ENCODE data around the gene BRAT1.

BRAT1 gene

DNA sequence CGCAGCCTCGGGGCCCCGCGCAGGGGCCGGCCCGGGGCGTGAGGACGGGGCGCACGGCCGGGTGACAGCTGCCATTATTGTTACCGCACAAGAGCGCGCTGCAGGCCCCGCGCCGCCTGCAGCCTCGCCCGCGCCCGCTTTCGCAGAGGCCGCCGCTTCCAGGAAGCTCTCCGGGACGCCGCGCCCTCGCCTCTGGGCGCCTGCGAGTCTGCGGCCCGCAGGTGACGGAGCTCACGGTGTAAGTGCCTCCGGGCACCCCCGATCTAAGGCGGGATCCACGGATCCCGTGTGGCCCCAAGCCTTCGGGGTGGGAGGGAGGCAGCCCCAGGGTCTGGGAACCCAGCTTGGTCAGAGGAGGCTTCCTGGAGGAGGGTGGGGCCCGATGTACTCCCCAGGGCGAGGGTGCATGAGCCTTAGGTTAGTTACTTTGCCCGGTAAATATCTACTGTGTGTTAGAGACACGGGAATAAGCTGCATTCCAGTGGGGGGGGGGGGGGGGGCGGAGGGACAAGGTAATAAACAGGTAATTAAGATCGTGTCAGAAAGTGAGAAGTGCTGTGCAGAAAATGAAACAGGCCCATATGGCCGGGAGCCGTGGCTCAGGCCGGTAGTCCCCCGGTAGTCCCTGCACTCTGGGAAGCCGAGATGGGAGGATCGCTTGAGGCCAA is 4.1 kb upstream of the BRAT1 start:
- DNase-seq (ENCODE audit: low read depth): no peak

DNA sequence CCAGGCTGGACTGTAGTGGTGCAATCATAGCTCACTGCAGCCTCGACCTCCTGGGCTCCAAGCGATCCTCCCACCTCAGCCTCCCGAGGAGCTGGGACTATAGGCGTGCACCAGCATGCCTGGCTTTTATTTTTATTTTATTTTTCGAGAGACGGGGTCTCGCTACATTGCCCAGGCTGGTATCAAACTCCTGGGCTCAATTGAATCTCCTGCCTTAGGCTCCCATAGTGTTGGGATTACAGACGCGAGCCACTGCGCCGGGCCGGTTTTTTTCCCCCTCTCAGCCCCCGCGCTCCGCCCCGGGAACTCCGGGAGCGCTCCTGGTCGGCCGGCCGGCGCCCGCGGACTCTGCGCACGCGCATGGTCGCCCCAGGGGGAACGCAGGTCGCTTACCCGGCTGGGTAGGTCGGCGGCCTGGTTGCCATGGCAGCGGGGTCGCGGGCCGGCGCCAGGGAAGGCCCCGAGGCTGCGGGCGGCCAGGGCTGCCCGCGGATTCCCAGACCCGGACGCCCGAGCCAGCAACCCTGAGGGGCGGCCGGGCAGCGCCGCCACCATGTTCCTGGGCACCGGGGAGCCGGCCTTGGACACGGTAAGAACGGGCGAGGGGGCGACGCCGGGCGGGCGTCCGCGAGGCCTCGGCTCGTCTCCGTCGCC is 3.4 kb upstream of the BRAT1 start, which contains the start of gene IQCE:
IQCE (plus strand) TSS at position 351 of the 654 bp plus-strand sequence; CDS start at position 554, 203 bp downstream.
- DNase-seq (ENCODE audit: low read depth): peak; percentile 87

DNA sequence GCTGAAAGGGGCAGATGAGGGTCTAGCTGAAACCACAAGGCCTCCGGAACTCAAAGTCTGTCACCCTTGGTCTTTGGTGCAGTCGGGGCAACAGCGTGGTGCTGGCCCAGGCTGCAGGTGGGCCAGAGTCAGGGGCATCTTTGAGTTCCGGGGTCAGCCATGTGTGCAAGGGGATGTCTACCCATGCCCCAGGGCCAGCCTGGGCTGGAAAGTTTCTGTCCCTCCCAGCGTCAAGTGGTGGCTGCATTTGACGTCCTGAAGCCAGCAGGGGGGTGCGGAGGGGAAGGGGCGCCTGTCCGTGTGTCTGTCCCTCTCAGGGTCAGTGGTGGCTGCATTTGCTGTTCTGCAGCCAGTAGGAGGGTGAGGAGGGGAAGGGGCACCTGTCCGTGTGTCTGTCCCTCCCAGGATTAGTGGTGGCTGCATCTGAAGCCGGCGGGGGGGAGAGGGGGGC is 638 bp downstream of the BRAT1 start:
- DNase-seq (ENCODE audit: low read depth): no peak

DNA sequence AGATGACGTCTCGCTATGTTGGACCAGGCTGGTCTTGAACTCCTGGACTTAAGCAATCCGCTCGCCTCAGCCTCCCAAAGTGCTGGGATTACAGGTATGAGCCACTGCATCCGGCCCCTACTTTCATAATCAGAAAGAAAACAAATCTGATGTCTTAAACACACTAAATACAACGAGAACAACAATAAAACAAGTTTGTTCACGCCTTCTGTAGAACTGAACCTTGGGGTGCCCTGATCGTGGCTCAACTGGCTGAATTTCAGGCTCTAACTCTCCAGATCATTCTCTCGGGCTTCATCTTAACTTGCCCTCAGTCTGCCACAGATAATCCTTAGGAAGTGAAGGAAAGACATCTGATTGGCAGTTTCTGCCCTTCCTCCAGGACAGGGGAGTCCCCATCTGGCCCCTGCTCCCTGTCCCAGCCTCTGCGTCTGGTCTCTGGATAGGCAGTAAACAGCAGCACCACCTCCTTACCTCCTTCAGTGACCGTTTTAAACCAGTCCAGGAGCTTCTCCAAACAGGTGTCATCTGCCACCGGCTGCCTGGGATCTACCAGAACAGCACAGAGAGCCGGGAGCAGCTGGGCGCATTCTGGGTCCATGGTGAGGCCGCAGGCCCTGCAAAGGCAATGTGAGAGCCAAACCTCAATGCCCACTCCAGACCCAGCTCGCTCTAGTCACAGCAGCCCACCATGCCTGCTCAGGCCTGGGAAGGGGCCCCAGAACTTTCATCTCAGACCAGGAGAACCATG is 1.3 kb downstream of the BRAT1 start:
- DNase-seq (ENCODE audit: low read depth): no peak

DNA sequence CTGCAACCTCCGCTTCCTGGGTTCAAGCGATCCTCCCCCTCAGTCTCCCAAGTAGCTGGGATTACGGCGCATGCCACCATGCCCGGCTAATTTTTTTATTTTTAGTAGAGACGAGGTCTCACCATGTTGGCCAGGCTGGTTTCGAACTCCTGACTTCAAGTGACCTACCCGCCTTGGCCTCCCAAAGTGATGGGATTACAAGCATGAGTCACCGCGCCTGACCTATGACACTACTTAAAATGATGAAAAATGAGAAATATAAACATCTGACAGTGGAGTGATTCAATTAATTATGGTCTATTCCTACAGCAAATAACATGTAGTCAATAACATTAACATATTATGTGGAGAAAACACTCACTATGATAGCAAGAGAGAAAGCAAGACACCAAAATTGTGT is 2.2 kb downstream of the BRAT1 start:
- no peak for DNase-seq (ENCODE audit: low read depth)

DNA sequence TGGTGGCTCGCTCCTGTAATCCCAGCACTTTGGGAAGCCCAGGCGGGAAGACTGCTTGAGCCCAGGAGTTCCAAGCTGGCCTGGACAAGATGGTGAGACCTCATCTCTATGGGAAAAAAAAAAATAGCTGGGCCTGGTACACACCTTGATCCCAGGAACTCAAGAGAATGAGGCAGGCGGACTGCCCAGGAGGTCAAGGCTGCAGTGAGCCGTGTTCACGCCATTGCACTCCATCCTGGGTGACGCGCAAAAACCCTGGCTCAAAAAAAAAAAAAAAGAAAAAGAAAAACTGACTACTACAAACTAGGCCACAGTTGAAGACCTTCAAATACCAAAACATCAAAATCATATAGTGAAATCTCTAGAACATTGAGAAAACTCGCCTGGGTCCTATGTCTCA is 3.9 kb downstream of the BRAT1 start:
- no peak for DNase-seq (ENCODE audit: low read depth)

DNA sequence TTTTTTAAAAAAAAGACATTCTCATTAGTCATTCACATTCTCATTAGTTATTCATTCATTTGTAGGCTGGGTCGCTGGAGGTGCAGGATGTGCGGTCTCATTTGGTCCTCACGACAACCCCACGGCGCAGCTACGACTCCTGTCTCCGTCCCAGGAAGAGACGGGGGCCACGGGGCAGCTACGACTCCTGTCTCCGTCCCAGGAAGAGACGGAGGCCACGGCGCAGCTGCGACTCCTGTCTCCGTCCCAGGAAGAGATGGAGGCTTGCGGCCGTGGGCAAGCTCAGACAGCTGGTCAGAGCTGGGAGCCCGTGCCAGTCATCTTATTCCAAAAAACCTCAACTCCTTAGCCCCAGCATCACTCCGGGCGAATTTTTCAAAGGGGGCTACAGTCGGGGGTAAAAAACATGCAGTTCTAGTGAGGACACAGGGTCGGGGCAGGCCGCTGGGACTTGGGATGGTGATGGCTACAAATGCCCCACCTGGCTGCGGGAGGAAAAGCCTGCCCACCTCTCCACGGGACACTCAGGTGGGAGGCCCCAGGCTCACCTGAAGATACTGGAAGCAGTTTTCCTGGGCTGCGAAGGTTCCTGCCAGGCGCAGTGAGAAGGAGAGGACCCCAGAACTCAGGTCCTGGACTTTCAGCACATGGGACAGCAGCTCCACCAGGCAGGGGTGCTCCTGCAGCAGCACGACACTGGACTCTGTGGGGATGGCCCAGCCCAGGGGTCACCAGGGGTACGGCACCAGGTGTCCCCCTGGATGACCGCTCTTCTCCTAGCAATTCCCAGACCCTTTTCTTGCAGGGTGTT is 8.3 kb downstream of the BRAT1 start:
- DNase-seq (ENCODE audit: low read depth): no peak

DNA sequence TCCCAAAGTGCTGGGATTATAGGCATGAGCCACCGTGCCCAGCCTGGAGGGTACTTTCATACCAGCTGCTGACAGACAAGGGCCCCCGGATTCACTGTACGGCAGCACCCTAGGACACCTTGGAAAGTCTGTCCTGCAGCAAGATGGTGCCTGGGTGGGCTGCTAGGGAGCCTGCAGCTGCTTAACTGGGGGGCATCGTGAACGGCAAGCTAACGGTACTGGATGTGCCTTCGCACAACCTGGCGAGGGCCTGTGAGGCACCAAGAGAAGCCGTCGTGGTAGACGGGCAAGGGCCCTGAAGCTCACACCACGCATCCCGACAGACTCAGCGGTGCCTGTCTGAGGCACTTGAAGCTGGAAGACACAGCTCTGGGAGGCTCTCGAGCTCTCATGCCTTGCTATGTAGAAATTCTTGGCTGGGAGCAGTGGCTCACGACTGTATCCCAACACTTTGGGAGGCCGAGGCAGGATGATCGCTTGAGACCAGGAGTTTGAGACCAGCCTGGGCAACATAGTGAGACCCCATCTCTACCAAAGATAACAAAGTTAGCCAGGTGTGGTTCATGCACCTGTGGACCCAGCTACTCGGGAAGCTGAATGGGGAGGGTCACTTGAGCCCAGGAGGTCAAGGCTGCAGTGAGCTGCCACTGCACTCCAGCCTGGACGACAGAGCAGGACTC is 9.4 kb downstream of the BRAT1 start:
- no peak for DNase-seq (ENCODE audit: low read depth)

DNA sequence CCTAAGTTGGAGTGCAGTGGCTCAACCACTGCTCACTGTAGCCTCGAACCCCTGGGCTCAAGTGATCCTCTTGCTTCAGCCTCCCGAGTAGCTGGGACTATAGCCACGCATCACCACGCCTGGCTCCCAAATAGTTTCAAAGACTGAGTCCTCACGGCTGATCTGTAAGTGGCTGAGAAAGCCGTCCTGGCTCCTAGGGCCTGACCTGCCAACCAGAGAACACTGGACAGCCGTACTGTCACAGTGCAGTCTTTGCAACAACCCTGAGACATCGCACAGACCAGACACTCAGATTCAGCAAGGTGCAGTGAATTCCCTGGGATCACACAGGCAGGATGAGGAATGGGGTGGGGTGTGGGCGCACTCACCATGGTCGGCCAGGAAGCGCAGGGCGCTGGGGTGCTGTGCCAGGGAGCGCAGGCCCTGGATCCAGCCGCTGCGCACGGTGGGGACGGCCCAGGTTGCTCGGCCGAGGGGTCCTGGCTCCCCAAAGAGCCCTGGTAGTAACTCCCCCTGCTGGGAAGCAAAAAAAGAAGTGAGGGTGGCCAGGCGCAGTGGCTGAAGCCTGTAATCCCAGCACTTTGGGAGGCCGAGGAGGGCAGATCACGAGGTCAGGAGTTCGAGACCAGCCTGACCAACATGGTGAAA is 10.7 kb downstream of the BRAT1 start:
- DNase-seq (ENCODE audit: low read depth): no peak

DNA sequence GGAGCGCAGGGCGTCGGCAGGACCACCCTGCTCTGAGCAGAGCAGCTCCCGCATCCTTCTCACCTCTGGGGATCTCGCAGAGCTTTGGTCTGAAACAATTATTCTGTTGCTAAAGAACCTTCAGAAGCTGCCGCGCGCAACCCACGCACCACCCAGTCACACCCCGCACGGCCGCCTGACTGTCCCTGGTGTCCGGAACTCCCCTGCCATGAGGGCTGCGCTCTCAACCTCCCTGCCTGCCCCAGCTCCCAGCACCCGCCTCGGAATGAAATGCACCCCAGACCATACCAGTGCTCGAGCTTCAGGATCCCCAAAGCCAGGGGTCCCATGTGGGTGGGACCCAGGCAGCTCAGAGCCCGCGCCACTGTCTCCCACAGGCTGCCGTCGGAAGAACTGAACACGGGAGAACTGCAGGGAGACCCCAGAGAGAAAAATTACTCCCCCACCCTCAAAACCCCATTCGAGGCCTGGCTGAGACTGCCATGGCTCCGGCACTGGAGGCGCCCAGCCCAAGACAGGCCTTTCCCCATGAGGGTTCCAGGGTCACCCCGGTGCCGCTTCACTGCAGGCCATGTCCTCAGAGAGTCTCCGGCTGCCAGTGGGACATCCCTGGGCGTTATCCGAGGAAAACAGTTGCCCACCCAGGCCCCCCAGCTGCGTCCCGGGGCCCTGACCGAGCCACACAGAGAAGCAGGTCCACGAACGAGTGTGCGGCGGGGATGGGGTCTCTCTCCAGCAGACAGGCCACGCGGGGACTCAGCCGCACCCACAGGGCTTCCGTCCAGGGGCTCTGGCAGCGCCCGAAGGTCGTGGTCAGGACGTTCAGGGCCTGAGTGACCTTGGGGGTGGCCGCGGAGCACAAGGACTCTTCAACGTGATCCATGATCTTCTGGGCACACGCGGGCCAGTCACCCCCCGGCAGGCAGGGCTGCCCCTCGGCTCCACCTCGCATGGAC is 12.1 kb downstream of the BRAT1 start:
- DNase-seq (ENCODE audit: low read depth): no peak

DNA sequence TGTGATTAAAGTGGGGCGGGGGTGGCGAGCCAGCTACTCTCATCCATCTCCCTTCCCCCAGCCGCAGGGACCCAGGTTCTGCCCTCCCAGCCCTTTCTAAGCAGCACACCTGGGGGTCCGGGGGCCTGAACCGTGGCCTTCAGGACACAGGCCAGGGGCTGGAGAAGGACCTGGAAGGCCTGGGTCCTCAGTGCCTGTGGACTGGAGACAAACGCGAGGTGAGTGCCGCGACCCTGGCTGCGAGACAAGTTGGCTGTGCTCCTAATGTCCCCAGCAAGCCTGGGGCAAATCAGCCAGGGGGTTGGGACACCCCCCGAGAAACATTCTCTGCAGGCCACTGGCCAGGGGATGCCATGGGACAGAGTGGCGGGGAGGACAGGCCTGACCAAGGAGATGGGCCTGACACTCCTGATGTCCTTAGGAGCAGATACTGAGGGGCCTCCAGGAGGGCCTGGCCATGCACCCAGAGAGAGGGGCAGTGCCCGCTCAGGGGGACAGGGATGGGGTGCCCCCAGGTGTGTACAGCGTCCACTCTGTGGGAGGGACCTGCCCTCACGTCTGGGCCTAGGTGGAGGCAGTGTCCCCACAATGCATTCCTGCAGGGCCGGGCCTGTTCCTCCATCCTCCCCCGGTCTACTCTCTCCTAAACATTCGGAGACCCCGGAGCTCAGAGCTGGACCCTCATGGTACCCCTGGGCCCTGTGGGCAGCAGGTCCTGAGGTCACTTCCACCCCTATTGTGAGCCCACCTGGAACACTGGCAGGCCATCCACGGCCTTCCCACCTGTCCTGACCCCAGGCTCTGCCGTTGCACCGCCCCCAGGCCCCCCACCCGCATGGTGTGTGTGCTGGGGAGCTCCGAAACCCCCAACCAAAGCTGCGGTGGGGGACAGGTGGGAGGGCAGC is 13.1 kb downstream of the BRAT1 start:
- no peak for DNase-seq (ENCODE audit: low read depth)

DNA sequence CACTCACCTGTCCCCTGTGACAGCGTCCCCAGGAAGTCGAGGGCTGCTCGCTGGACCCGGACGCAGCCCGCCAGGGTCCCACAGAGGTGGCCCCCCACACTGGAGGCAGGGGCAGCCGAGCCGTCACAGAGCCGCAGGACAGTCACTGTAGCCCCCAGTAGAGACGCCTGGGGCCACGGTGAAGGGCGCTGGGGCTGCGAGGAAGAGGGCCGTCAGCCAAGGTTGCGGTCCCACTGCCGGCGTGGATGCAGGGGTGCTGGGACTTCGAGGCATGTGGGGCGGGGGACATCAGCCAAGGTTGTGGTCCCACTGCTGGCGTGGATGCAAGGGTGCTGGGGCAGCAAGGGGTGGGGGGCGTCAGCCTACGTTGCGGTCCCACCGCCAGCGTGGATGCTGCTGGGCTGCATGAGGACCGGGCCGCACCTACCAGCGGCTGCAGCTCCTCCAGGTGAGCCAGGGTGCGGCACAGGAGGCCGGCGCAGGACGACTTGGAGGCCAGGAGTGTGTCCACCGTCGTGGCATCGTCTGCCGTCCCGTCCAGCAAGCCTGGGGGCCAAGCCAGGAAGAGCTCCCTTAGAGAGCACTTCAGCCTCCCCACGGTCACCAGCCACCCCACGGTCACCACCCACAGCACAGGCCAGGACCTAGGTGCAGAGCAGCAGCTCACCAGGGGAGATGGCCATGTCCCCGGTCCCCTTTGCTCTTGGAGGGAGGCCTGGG is 13.9 kb downstream of the BRAT1 start:
- DNase-seq (ENCODE audit: low read depth): no peak

DNA sequence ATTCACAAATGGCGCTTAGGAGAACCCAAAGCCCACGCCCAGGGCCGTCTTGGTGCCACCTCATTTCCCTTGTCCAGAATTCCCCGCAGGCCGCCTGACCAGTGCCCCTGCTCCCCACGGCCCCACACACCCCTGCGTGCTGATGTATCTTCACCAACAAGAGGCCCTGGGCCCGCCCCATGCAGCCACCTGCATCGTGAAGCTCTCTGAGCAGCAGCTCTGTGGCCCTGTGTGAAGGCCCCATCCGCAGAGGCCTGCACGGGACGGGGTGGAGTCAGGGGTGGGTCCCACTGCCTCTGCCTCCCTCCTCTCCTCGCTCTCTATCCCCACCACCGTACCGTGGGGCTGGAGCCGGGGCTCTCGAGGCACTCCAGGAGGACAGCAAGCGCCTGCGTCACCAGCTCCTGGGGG is 14.7 kb downstream of the BRAT1 start:
- DNase-seq (ENCODE audit: low read depth): no peak

DNA sequence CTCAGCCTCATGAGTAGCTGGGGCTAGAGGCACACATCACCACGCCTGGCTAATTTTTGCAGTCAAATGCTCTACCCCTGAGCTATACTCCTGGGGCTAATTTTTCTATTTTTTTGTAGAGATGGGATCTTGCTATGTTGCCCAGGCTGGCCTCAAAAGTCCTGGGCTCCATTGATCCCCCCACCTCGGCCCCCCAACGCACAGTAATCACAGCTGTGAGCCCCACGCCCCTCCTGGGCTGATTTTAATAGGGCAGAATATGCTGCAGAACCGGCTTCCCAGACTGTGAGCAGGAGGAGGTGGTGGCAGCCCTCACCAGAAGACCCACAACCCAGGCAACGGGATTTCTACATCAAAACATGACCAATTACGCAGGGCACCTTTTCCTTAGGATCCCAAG is 15.2 kb downstream of the BRAT1 start:
- no peak for DNase-seq (ENCODE audit: low read depth)

DNA sequence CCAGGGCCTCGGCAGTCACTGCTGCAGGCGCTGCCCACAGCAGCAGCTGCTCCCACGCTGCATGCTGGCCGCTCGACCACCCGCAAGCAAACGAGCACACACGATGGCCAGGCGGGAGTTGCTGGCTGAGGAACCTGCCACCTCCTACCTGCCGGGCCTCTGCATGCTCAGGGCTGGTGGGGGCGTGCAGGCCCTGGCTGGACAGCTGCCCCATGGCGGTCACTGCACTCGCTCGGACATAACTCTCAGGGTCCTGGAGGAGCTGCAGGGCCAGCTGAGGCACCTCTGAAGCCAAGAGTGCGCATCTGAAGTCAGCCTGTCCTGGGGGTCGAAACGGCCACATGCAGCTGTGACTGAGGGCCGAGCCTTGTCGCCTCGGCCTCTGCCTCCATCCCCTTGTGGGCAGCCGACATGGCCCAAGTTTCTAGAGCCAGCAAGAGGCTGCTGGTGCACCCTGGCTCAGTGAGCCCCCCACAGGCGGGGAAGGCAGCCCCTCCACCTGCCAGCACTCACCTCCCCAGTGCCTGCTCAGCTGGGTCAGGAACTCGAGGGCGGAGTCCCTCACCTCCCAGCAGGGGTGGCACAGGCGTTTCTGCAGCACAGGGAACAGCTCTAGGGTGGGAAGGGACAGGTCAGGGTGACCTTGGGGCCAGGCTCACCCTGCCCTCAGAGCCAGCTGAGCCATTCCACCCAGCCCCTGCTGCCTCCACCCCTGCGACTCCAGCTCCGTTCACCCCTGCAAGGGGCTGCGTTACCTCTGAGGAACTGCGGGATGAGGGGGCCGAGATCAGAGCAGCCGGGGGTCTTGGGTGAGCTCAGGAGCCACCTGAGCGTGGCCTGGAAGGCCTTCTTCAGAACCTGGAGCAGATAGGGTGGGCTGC is 16.1 kb downstream of the BRAT1 start:
- no peak for DNase-seq (ENCODE audit: low read depth)

DNA sequence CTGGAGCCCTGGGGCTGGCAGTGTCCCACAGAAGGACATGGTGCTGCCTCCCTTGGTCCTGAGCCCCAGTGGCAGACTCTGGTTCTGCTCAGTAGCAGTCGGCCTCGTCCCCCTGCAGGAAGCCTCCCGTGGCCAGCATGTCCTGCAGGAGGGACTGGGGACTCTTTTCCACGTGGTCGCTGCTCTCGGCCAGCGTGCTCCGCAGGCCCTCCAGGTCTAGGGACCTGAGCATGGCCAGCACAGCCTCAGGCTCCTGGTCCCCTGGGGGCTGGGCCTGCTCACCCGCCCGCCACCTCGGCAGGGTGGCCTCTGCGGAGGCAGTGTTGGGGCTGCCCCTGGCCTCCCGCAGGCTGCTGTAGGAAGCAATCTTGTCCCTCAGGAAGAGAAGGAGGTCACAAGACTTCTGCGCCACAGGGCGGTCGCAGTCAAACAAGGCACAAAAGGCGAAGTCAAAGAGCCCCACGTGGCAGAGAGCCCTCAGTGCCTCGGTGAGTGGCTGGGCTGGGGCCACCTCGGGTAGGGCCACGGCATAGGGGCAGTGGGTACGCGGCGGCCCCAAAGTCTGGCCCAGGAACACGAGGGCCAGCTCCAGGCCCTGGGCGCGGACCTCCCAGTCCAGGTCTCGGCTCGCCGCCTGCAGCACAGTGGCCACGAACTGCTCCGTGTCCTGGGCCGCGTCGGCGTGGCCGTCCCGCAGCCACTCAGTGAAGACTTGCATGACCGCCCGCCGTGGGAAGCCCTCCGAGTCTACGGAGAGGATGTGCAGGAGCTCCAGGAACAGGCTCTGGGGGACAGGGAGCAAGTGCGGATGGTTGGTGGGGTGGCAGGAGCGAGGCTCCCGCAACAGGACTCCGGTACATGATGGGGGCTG is 17.1 kb downstream of the BRAT1 start:
- no peak for DNase-seq (ENCODE audit: low read depth)

All from activated T-helper 9 cell treated with anti-CD3 and anti-CD28 coated beads, Interleukin-2, amount 50 U/mL, for 16 hours (primary cell).